Heart left ventricle (tissue), 13 donors: ENCODE measurements around the gene RPS16.

Source experiments
- CTCF ChIP-seq, 12 donors: fragments of 200-600 bp; sonication (generic) in 4 of 12; IDR thresholded peaks; one replicate each; pipeline versions ENCODE4 v1.5.0 to v1.8.0; 2018 to 2022; ENCODE audit warnings: antibody characterized with exemption in 12 of 12, mild to moderate bottlenecking in 5 of 12
- POLR2A ChIP-seq, 2 donors: fragments of 450-650 bp; IDR thresholded peaks; one replicate each; pipeline ENCODE4 v1.6.1; 2017; ENCODE audit warnings: antibody characterized with exemption in 2 of 2, mild to moderate bottlenecking in 2 of 2, moderate library complexity in 2 of 2
- donor health status: ischemic (EF 13 %, LVEDD 7.1; RV severe dilation, severe dysfunction).
- donor health status: DM: no; HTN: yes; CAD: no.
- donor health status: DM: no; HTN: no; CAD: no.
- donor health status: ischemic (EF 25% LVEDD 6.9; RV normal size, moderate dysfunction).
- donor health status: ischemic (EF 25% LVEDD 5.7; RV mildly dilated, moderate dysfunction).
- donor health status: ischemic (EF 35%, LVEDD 5.7; RV mildly dilated, moderate dysfunction).
- donor health status: nonischemic (EF 11% LVEDD 7.7; RV severe dilation, severe dysfunction).
- donor health status: DM: yes; HTN: yes; CAD: no.
- donor health status: PGD.
- donor health status: ischemic (EF 29% LVEDD 5.4; RV normal size, mild dysfunction).
- donor health status: nonischemic (EF 23%, LVEDD 6.1; RV moderate dilation, normal function).

- TF ChIP-seq CTCF (IDR thresholded peaks at IDR 0.05) (no peak), POLR2A (IDR thresholded peaks at IDR 0.05) (peak in 1 of 2 donors; percentile 25)
These were observed 29.6 kb downstream of the RPS16 start for GRCh38 chr19:39405958-39406655.
